ENCODE data around the gene DCK.

DNA sequence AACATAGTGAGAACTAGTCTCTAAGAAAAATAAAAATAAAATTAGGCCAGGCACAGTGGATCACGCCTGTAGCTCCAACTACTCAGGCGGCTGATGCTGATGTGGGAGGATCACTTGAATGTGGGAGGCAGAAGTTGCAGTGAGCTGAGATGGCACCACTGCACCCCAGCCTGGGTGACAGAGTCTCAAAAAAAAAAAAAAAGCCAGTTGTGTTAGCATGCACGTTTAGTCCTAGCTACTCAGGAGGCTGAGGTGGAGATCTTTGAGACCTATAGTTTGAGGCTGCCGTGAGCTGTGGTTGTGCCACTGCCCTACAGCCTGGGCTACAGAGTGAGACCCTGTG is 2.5 kb downstream of the DCK start:
- TF ChIP-seq, protein P1, sequence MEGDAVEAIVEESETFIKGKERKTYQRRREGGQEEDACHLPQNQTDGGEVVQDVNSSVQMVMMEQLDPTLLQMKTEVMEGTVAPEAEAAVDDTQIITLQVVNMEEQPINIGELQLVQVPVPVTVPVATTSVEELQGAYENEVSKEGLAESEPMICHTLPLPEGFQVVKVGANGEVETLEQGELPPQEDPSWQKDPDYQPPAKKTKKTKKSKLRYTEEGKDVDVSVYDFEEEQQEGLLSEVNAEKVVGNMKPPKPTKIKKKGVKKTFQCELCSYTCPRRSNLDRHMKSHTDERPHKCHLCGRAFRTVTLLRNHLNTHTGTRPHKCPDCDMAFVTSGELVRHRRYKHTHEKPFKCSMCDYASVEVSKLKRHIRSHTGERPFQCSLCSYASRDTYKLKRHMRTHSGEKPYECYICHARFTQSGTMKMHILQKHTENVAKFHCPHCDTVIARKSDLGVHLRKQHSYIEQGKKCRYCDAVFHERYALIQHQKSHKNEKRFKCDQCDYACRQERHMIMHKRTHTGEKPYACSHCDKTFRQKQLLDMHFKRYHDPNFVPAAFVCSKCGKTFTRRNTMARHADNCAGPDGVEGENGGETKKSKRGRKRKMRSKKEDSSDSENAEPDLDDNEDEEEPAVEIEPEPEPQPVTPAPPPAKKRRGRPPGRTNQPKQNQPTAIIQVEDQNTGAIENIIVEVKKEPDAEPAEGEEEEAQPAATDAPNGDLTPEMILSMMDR (IDR thresholded peaks at IDR 0.05): no peak
- no peak for TF ChIP-seq POLR2A (IDR thresholded peaks at IDR 0.05)

All from lower leg skin (tissue), 3 donors.